ENCODE measurements around the gene ZNF892.

Gene ZNF892

GRCh38 chr2:95225658-95226057, 18.3 kb downstream of the ZNF892 start:
- H3K4me3 ChIP-seq (ENCODE audit: low read length) = no peak overlapping the region
- no peak for DNase-seq (ENCODE audit: low read depth)

GRCh38 chr2:95231723-95232122, 24.4 kb downstream of the ZNF892 start:
- peak; percentile 86 for TF ChIP-seq CTCF (conservative IDR thresholded peaks at IDR 0.05; ENCODE audit: low read depth, low read length)
- no peak overlapping the region for H3K4me3 ChIP-seq (ENCODE audit: low read length)
- DNase-seq (ENCODE audit: low read depth) = peak; percentile 14

More at GRCh38 chr2:95225658-95226057, 18.3 kb downstream of the ZNF892 start:
- TF ChIP-seq CTCF (conservative IDR thresholded peaks at IDR 0.05; ENCODE audit: low read depth, low read length) = no peak

- TF ChIP-seq CTCF (conservative IDR thresholded peaks at IDR 0.05; ENCODE audit: low read depth, low read length) = no peak
- no peak overlapping the region for H3K4me3 ChIP-seq (ENCODE audit: low read length)
- DNase-seq (ENCODE audit: low read depth) = no peak
Measured at GRCh38 chr2:95232232-95232631, 24.9 kb downstream of the ZNF892 start.

GRCh38 chr2:95234286-95234785, 27.0 kb downstream of the ZNF892 start:
- no peak overlapping the region for H3K4me3 ChIP-seq (ENCODE audit: low read length)
- no peak for DNase-seq (ENCODE audit: low read depth)
- TF ChIP-seq CTCF (conservative IDR thresholded peaks at IDR 0.05; ENCODE audit: low read depth, low read length) = no peak

GRCh38 chr2:95234816-95235215, 27.5 kb downstream of the ZNF892 start:
- no peak overlapping the region for H3K4me3 ChIP-seq (ENCODE audit: low read length)
- TF ChIP-seq CTCF (conservative IDR thresholded peaks at IDR 0.05; ENCODE audit: low read depth, low read length) = no peak
- no peak for DNase-seq (ENCODE audit: low read depth)

- no peak for DNase-seq (ENCODE audit: low read depth)
- TF ChIP-seq CTCF (conservative IDR thresholded peaks at IDR 0.05; ENCODE audit: low read depth, low read length) = no peak
- H3K4me3 ChIP-seq (ENCODE audit: low read length) = no peak overlapping the region
Measured at GRCh38 chr2:95238131-95238530, 30.8 kb downstream of the ZNF892 start.

- no peak for DNase-seq (ENCODE audit: low read depth)
- no peak overlapping the region for H3K4me3 ChIP-seq (ENCODE audit: low read length)
- no peak for TF ChIP-seq CTCF (conservative IDR thresholded peaks at IDR 0.05; ENCODE audit: low read depth, low read length)
Measured at GRCh38 chr2:95240091-95240490, 32.8 kb downstream of the ZNF892 start.

Measured in retinal pigment epithelial cell (primary cell).